ENCODE measurements around the gene SACS. TPM values are rescaled to one million over a fixed set of nuclear protein-coding genes. Genes with fewer than 3 reads are reported as not detected.

SACS gene
- total and polyA plus RNA-seq, 2 of the 4 experiments (the other 2 are of a cell fraction): 14.7 to 121 TPM

- Histone ChIP-seq H3K4ac (ENCODE audit: low read depth, low read length) (no peak overlapping the region), H2BK20ac (ENCODE audit: low read depth, low read length) (no peak overlapping the region), H3K36me3 (ENCODE audit: control insufficient read depth, insufficient read depth, low read length) (peaks cover 48% of the 10 kb centered on the region), H2AK9ac (replicated peaks; ENCODE audit: low read depth, low read length, poor library complexity) (no peak overlapping the region), H3K23ac (ENCODE audit: low read depth, low read length) (no peak overlapping the region), H3K9ac (ENCODE audit: low read depth, low read length) (no peak overlapping the region), H3K14ac (replicated peaks; ENCODE audit: low read depth, low read length) (no peak overlapping the region), H4K8ac (ENCODE audit: low read depth in 2 of 2, low read length in 2 of 2) (no peak overlapping the region), H3K18ac (ENCODE audit: low read depth, low read length) (no peak overlapping the region), H3K4me2 (ENCODE audit: low read depth, low read length) (no peak overlapping the region), H3K79me1 (ENCODE audit: low read depth in 1 of 2, low read length in 2 of 2) (peaks cover 28 to 61% of the 10 kb centered on the region in 2 experiments), H4K91ac (ENCODE audit: insufficient read depth, low read depth, low read length) (no peak overlapping the region), H3K27ac (ENCODE audit: insufficient read depth, low read length) (no peak overlapping the region), H3K9me3 (ENCODE audit: control insufficient read depth, insufficient read depth, low read length) (no peaks in the 10 kb centered on the region), H2BK5ac (ENCODE audit: low read depth, low read length, poor library complexity, severe bottlenecking) (no peak overlapping the region), H3K4me3 (ENCODE audit: insufficient read depth, low read depth, low read length) (no peak overlapping the region), H4K20me1 (ENCODE audit: insufficient read depth, low read length) (peaks cover 6% of the 10 kb centered on the region; the same call in 1 of the 2 replicates), H3K56ac (ENCODE audit: extremely low read depth, insufficient read depth, low read length) (no peak overlapping the region), H2BK15ac (ENCODE audit: low read depth, low read length) (no peak overlapping the region), H3K27me3 (ENCODE audit: control insufficient read depth, insufficient read depth, low read length) (no peaks in the 10 kb centered on the region), H3K4me1 (ENCODE audit: control insufficient read depth, insufficient read depth, low read length) (peaks cover 6% of the 10 kb centered on the region; the same call in 1 of the 2 replicates), H2BK120ac (ENCODE audit: low read depth, low read length) (no peak overlapping the region), H3K9me1 (ENCODE audit: insufficient read depth, low read length) (peaks cover 5% of the 10 kb centered on the region; the same call in 1 of the 2 replicates), H2AK5ac (ENCODE audit: low read depth, low read length) (no peak overlapping the region), H2AFZ (replicated peaks; ENCODE audit: low read length, poor library complexity) (no peak overlapping the region), H4K5ac (ENCODE audit: low read depth, low read length) (no peak overlapping the region)
- no TSS peak for BruUV-seq (replicated peaks)
- in situ Hi-C loops (cut with MboI; ENCODE audit: low sequenced_read_pairs): loop anchor here (25.0 kb wide), 1 partner anchor 531 kb away; the partner anchor contains the start of genes C1QTNF9B and MIPEP
- ATAC-seq (ENCODE audit: low read depth) (no peak), DNase-seq (no peak)
- intact Hi-C loops (cut with micrococcal nuclease): no loop called here
- ChIA-PET CTCF (no interaction called here), POLR2A (ENCODE audit: unreplicated experiment) (no interaction called here)
- no CpG with 5 or more reads among the region's 2 CpGs for WGBS, 2 experiments (ENCODE audit: extremely low coverage in 2 of 2, insufficient read length in 1 of 2)
- TF ChIP-seq SMC3 (IDR thresholded peaks at IDR 0.05; ENCODE audit: low read depth, low read length): no peak
- TF ChIP-seq CEBPB (IDR thresholded peaks at IDR 0.05; ENCODE audit: low read depth, low read length): no peak
- TF ChIP-seq CTCF (conservative IDR thresholded peaks at IDR 0.05; ENCODE audit: low read depth, low read length): no peak
- no peak for TF ChIP-seq BHLHE40 (IDR thresholded peaks at IDR 0.05; ENCODE audit: low read depth, low read length)
- no peak for TF ChIP-seq USF2 (IDR thresholded peaks at IDR 0.05; ENCODE audit: low read depth, low read length)
- no peak for TF ChIP-seq POLR2A (IDR thresholded peaks at IDR 0.05; ENCODE audit: low read depth, low read length)
- TF ChIP-seq RFX5 (IDR thresholded peaks at IDR 0.05; ENCODE audit: low read depth, low read length): no peak
- no peak for TF ChIP-seq MAZ (IDR thresholded peaks at IDR 0.05; ENCODE audit: borderline replicate concordance, low read depth, low read length)
- no peak for TF ChIP-seq CHD1 (IDR thresholded peaks at IDR 0.05; ENCODE audit: low read depth, low read length)
- no peak for TF ChIP-seq MAFK (IDR thresholded peaks at IDR 0.05; ENCODE audit: low read depth, low read length)
- dilution Hi-C loops (cut with HindIII; ENCODE audit: low sequenced_read_pairs, unreplicated experiment): no loop called here
Observed at GRCh38 chr13:23356368-23356767, 77.1 kb downstream of the SACS start.

All from IMR-90 (cell line).